ENCODE measurements around the gene ELFN2. TPM values are rescaled to one million over a fixed set of nuclear protein-coding genes. Genes with fewer than 3 reads are reported as not detected.

The ELFN2 gene
- polyA plus RNA-seq, 3 donors = 0.01 TPM; not detected in 2

GRCh38 chr22:37379085-37379484, 48.2 kb downstream of the ELFN2 start:
- Histone ChIP-seq H4K20me1 (ENCODE audit: insufficient read depth, low read length) (no peaks in the 10 kb centered on the region), H3K4me3 (replicated peaks in 1 of 3; ENCODE audit: low read depth in 2 of 3, low read length in 3 of 3) (no peak overlapping the region), H3K27ac (ENCODE audit: low read depth in 1 of 2, low read length in 2 of 2) (no peak overlapping the region), H2AFZ (ENCODE audit: insufficient read depth, low read depth, low read length, poor library complexity, severe bottlenecking) (no peak overlapping the region), H3K36me3 (replicated peaks in 1 of 2; ENCODE audit: control insufficient read depth in 1 of 2, insufficient read depth in 2 of 2, low read length in 2 of 2) (no peaks in the 10 kb centered on the region), H3K9me3 (replicated peaks in 1 of 2; ENCODE audit: control insufficient read depth in 1 of 2, insufficient read depth in 1 of 2, low read length in 2 of 2) (no peaks in the 10 kb centered on the region), H3K9ac (ENCODE audit: insufficient read depth, low read length, poor library complexity, severe bottlenecking) (no peak overlapping the region), H3K27me3 (ENCODE audit: control insufficient read depth in 2 of 2, insufficient read depth in 2 of 2, low read length in 2 of 2) (peaks cover 0 to 17% of the 10 kb centered on the region in 2 donors), H3K4me1 (ENCODE audit: control insufficient read depth in 1 of 2, insufficient read depth in 2 of 2, low read length in 2 of 2) (no peaks in the 10 kb centered on the region), H3K79me2 (ENCODE audit: insufficient read depth, low read length) (no peaks in the 10 kb centered on the region), H3K4me2 (replicated peaks; ENCODE audit: extremely low read depth, low read length, poor library complexity, severe bottlenecking) (no peak overlapping the region)
- no peak for TF ChIP-seq CTCF (IDR thresholded peaks at IDR 0.05)
- H3K4me3 Mint-ChIP-seq = no peak overlapping the region
- H3K36me3 Mint-ChIP-seq = no peaks in the 10 kb centered on the region
- intact Hi-C loops (cut with micrococcal nuclease) = no loop called here
- 48% methylated on average over 11 of the region's 13 CpGs for WGBS (ENCODE audit: insufficient coverage)
- H3K9me3 Mint-ChIP-seq = peaks cover 0 to 2% (median 0%) of the 10 kb centered on the region in 7 donors
- DNase-seq = no peak
- H3K4me1 Mint-ChIP-seq = no peaks in the 10 kb centered on the region
- H3K27me3 Mint-ChIP-seq (ENCODE audit: low read depth in 3 of 3) = peaks cover 7 to 46% (median 21%) of the 10 kb centered on the region in 3 donors
- H3K27ac Mint-ChIP-seq = no peak overlapping the region

- no peak overlapping the region for H3K27ac Mint-ChIP-seq
- Histone ChIP-seq H3K9ac (ENCODE audit: insufficient read depth, low read length, poor library complexity, severe bottlenecking) (no peak overlapping the region), H3K27me3 (ENCODE audit: control insufficient read depth in 2 of 2, insufficient read depth in 2 of 2, low read length in 2 of 2) (peaks cover 0 to 17% of the 10 kb centered on the region in 2 donors), H3K9me3 (replicated peaks in 1 of 2; ENCODE audit: control insufficient read depth in 1 of 2, insufficient read depth in 1 of 2, low read length in 2 of 2) (no peaks in the 10 kb centered on the region), H3K4me1 (ENCODE audit: control insufficient read depth in 1 of 2, insufficient read depth in 2 of 2, low read length in 2 of 2) (no peaks in the 10 kb centered on the region), H4K20me1 (ENCODE audit: insufficient read depth, low read length) (no peaks in the 10 kb centered on the region), H3K79me2 (ENCODE audit: insufficient read depth, low read length) (no peaks in the 10 kb centered on the region), H3K4me3 (replicated peaks in 1 of 3; ENCODE audit: low read depth in 2 of 3, low read length in 3 of 3) (no peak overlapping the region), H2AFZ (ENCODE audit: insufficient read depth, low read depth, low read length, poor library complexity, severe bottlenecking) (no peak overlapping the region), H3K36me3 (replicated peaks in 1 of 2; ENCODE audit: control insufficient read depth in 1 of 2, insufficient read depth in 2 of 2, low read length in 2 of 2) (no peaks in the 10 kb centered on the region), H3K4me2 (replicated peaks; ENCODE audit: extremely low read depth, low read length, poor library complexity, severe bottlenecking) (no peak overlapping the region), H3K27ac (ENCODE audit: low read depth in 1 of 2, low read length in 2 of 2) (no peak overlapping the region)
- intact Hi-C loops (cut with micrococcal nuclease) = no loop called here
- peaks cover 7 to 46% (median 21%) of the 10 kb centered on the region in 3 donors for H3K27me3 Mint-ChIP-seq (ENCODE audit: low read depth in 3 of 3)
- no peak overlapping the region for H3K4me3 Mint-ChIP-seq
- no peaks in the 10 kb centered on the region for H3K36me3 Mint-ChIP-seq
- no peak for DNase-seq
- H3K4me1 Mint-ChIP-seq = no peaks in the 10 kb centered on the region
- TF ChIP-seq CTCF (IDR thresholded peaks at IDR 0.05) = no peak
- 82% methylated on average over 11 of the region's 14 CpGs for WGBS (ENCODE audit: insufficient coverage)
- peaks cover 0 to 2% (median 0%) of the 10 kb centered on the region in 7 donors for H3K9me3 Mint-ChIP-seq
These were observed 48.6 kb downstream of the ELFN2 start for GRCh38 chr22:37378642-37379058.
